GM18499 (cell line): Measurements from ENCODE around the gene SYNE2.
"Not testable (repeated sequence)": the region's sequence is repeated elsewhere in the genome, so short reads cannot be mapped to it uniquely, and the experiment has no call there.

Experiments
- ATAC-seq: cut with Tn5 transposase; IDR thresholded peaks from one replicate; pipeline ENCODE4 v1.9.1; 2021; ENCODE audit warnings: moderate number of reproducible peaks; ENCODE audit not compliant: insufficient read depth, unreplicated experiment

Gene SYNE2

GRCh38 chr14:64114796-64115195 lies 262.0 kb downstream of the SYNE2 start:
- ATAC-seq, result no peak

GRCh38 chr14:64115401-64115800 lies 262.6 kb downstream of the SYNE2 start:
- no peak for ATAC-seq

GRCh38 chr14:64117671-64118402 lies 265.0 kb downstream of the SYNE2 start:
- ATAC-seq, result no peak

GRCh38 chr14:64118403-64118742 lies 265.6 kb downstream of the SYNE2 start:
- ATAC-seq, result not testable (repeated sequence)

GRCh38 chr14:64118892-64119291 lies 266.1 kb downstream of the SYNE2 start:
- ATAC-seq, result no peak

- no peak for ATAC-seq
These were observed 266.7 kb downstream of the SYNE2 start for GRCh38 chr14:64119500-64119899.

GRCh38 chr14:64119980-64120379 lies 267.2 kb downstream of the SYNE2 start:
- no peak for ATAC-seq

GRCh38 chr14:64123241-64123822 lies 270.5 kb downstream of the SYNE2 start:
- no peak for ATAC-seq

- no peak for ATAC-seq
These were observed 272.5 kb downstream of the SYNE2 start for GRCh38 chr14:64125270-64125669.

GRCh38 chr14:64126548-64126947 lies 273.7 kb downstream of the SYNE2 start:
- no peak for ATAC-seq

GRCh38 chr14:64137657-64138290 lies 285.0 kb downstream of the SYNE2 start:
- ATAC-seq, result no peak

- ATAC-seq, result no peak
These were observed 294.5 kb downstream of the SYNE2 start for GRCh38 chr14:64147126-64147790.

GRCh38 chr14:64149921-64150320 lies 297.1 kb downstream of the SYNE2 start:
- no peak for ATAC-seq

GRCh38 chr14:64158608-64159007 lies 305.8 kb downstream of the SYNE2 start:
- ATAC-seq, result no peak

- no peak for ATAC-seq
These were observed 306.8 kb downstream of the SYNE2 start for GRCh38 chr14:64159588-64159987.

- no peak for ATAC-seq
These were observed 317.4 kb downstream of the SYNE2 start for GRCh38 chr14:64170181-64170580.

GRCh38 chr14:64174922-64175782 lies 322.3 kb downstream of the SYNE2 start:
- no peak for ATAC-seq

GRCh38 chr14:64176330-64176729 lies 323.5 kb downstream of the SYNE2 start:
- no peak for ATAC-seq

- ATAC-seq, result no peak
These were observed 326.0 kb downstream of the SYNE2 start for GRCh38 chr14:64178814-64179213.

- not testable (repeated sequence) for ATAC-seq
These were observed 330.1 kb downstream of the SYNE2 start for GRCh38 chr14:64182908-64183307.
